ENCODE measurements around the gene PTPN4.

DNA sequence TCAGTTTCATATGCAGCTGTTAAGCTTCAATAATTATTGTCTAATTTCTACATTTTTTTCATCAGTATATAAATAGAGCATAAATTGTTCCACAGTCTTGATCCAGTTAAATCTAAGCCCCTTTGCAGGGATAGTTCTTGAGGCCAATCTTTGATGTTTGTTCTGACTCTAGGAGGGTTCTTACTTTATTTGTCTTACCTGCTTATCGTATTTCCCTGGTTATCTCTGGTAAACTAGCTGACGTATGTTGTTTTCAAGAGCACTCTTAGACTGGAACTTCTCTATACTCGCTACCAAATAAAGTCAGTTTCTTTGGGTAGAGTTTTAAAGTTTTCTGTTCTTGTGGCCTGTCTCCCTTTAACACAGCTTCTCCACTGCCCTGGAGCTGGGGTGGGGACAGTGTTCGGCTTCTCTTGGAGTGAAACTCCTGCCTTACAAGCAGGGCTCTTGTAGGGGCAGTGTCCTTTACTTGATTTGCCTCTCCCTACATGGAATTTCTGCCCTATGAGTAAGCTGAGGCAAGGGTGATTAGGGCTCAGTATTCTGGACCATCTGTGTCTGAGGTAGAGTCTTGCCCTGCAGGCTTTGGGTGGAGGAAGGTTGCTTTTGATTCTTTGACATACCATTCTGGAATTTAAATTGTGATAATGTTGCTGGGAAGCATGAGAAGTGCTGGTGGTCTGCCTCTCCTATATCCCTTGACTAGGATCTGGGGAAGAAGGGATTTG, 90.3 kb downstream of the PTPN4 start:
- TF ChIP-seq, protein P1, sequence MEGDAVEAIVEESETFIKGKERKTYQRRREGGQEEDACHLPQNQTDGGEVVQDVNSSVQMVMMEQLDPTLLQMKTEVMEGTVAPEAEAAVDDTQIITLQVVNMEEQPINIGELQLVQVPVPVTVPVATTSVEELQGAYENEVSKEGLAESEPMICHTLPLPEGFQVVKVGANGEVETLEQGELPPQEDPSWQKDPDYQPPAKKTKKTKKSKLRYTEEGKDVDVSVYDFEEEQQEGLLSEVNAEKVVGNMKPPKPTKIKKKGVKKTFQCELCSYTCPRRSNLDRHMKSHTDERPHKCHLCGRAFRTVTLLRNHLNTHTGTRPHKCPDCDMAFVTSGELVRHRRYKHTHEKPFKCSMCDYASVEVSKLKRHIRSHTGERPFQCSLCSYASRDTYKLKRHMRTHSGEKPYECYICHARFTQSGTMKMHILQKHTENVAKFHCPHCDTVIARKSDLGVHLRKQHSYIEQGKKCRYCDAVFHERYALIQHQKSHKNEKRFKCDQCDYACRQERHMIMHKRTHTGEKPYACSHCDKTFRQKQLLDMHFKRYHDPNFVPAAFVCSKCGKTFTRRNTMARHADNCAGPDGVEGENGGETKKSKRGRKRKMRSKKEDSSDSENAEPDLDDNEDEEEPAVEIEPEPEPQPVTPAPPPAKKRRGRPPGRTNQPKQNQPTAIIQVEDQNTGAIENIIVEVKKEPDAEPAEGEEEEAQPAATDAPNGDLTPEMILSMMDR (IDR thresholded peaks at IDR 0.05; ENCODE audit: insufficient read depth, low read length) = no peak
- TF ChIP-seq GABPA (IDR thresholded peaks at IDR 0.05; ENCODE audit: low read depth) = no peak
